ENCODE measurements around the gene NCBP2L. TPM values are rescaled to one million over a fixed set of nuclear protein-coding genes. Genes with fewer than 3 reads are reported as not detected.

Gene NCBP2L
- not detected for total RNA-seq
- long read RNA-seq = 0 reads

- intact Hi-C loops (cut with DNase I) = loop anchor here (10.0 kb wide), 1 partner anchor 123 kb away; no protein-coding TSS in a partner anchor
- Histone ChIP-seq H3K27ac (peak within 1 kb of the TSS; percentile 83), H3K27me3 (ENCODE audit: low read depth) (no peaks in the 10 kb centered on the region), H3K9me3 (no peaks in the 10 kb centered on the region), H3K36me3 (no peaks in the 10 kb centered on the region), H3K4me3 (peak within 1 kb of the TSS; percentile 62), H3K4me1 (peaks cover 5% of the 10 kb centered on the region)
- no peak for TF ChIP-seq CTCF (IDR thresholded peaks at IDR 0.05)
- ATAC-seq (no peak), DNase-seq (no peak)
These were observed at the start of gene NCBP2L for GRCh38 chrX:107777536-107777832. TSS of gene NCBP2L (plus strand) at chrX:107777733. CDS start at chrX:107794221, 16,488 bp downstream.

GRCh38 chrX:107728371-107729099 is 49.0 kb upstream of the NCBP2L start:
- no peak overlapping the region for H3K4me3 ChIP-seq
- H3K27ac ChIP-seq = peak overlapping the region; percentile 24
- H3K27me3 ChIP-seq (ENCODE audit: low read depth) = no peaks in the 10 kb centered on the region
- no peak for DNase-seq
- ATAC-seq = no peak
- no peaks in the 10 kb centered on the region for H3K9me3 ChIP-seq
- no peaks in the 10 kb centered on the region for H3K36me3 ChIP-seq
- peaks cover 54% of the 10 kb centered on the region for H3K4me1 ChIP-seq
- intact Hi-C loops (cut with DNase I) = no loop called here
- TF ChIP-seq CTCF (IDR thresholded peaks at IDR 0.05) = no peak

GRCh38 chrX:107729558-107730297 is 47.8 kb upstream of the NCBP2L start:
- Histone ChIP-seq H3K36me3 (no peaks in the 10 kb centered on the region), H3K4me3 (no peak overlapping the region), H3K27me3 (ENCODE audit: low read depth) (no peaks in the 10 kb centered on the region), H3K4me1 (peaks cover 54% of the 10 kb centered on the region), H3K27ac (peak overlapping the region; percentile 24), H3K9me3 (no peaks in the 10 kb centered on the region)
- ATAC-seq = no peak
- TF ChIP-seq CTCF (IDR thresholded peaks at IDR 0.05) = no peak
- intact Hi-C loops (cut with DNase I) = no loop called here
- DNase-seq = no peak

- no peak for TF ChIP-seq CTCF (IDR thresholded peaks at IDR 0.05)
- Histone ChIP-seq H3K4me3 (no peak overlapping the region), H3K4me1 (peaks cover 50% of the 10 kb centered on the region), H3K27ac (no peak overlapping the region), H3K27me3 (ENCODE audit: low read depth) (no peaks in the 10 kb centered on the region), H3K9me3 (no peaks in the 10 kb centered on the region), H3K36me3 (no peaks in the 10 kb centered on the region)
- DNase-seq (no peak), ATAC-seq (no peak)
- intact Hi-C loops (cut with DNase I) = no loop called here
These were observed 47.3 kb upstream of the NCBP2L start for GRCh38 chrX:107730298-107730655.

GRCh38 chrX:107730991-107731766 is 46.4 kb upstream of the NCBP2L start:
- Histone ChIP-seq H3K27me3 (ENCODE audit: low read depth) (no peaks in the 10 kb centered on the region), H3K36me3 (no peaks in the 10 kb centered on the region), H3K27ac (peak overlapping the region; percentile 58), H3K4me3 (no peak overlapping the region), H3K4me1 (peaks cover 41% of the 10 kb centered on the region), H3K9me3 (no peaks in the 10 kb centered on the region)
- intact Hi-C loops (cut with DNase I) = no loop called here
- no peak for TF ChIP-seq CTCF (IDR thresholded peaks at IDR 0.05)
- DNase-seq (no peak), ATAC-seq (no peak)
